Spleen (tissue), 11 donors: ENCODE data around the gene LDLRAP1. TPM values are rescaled to one million over a fixed set of nuclear protein-coding genes. Genes with fewer than 3 reads are reported as not detected.

Source experiments
- DNase-seq: peaks from one replicate; pipeline ENCODE4 v3.0.0-alpha.2; 2020
- H3K27ac ChIP-seq, 8 donors: fragments of 200-600 bp; sonication (generic) in 7 of 8; 1 replicate in 4 of 8; 2 replicates in 4 of 8; pipeline versions ENCODE4 v1.5.0 to v1.8.0; 2016 to 2021; ENCODE audit warnings: inconsistent platforms in 4 of 8, mild to moderate bottlenecking in 4 of 8, moderate library complexity in 1 of 8
- H3K27me3 ChIP-seq, 7 donors: fragments of 200-600 bp; sonication (generic) in 6 of 7; replicated peaks in 1 of 7; 1 replicate in 4 of 7; 2 replicates in 3 of 7; pipeline versions ENCODE4 v1.5.0 to v1.8.0; 2016 to 2021; ENCODE audit warnings: inconsistent platforms in 3 of 7, mild to moderate bottlenecking in 1 of 7
- H3K36me3 ChIP-seq, 6 donors: fragments of 200-600 bp; sonication (generic) in 5 of 6; 1 replicate in 4 of 6; 2 replicates in 2 of 6; pipeline versions ENCODE4 v1.5.0 to v1.8.0; 2016 to 2021; ENCODE audit warnings: inconsistent platforms in 2 of 6
- H3K4me1 ChIP-seq, 6 donors: fragments of 200-600 bp; sonication (generic) in 5 of 6; 1 replicate in 3 of 6; 2 replicates in 3 of 6; pipeline versions ENCODE4 v1.5.0 to v1.8.0; 2016 to 2021; ENCODE audit warnings: inconsistent platforms in 3 of 6
- H3K4me3 ChIP-seq, 8 donors: fragments of 200-600 bp; sonication (generic) in 7 of 8; 1 replicate in 4 of 8; 2 replicates in 4 of 8; pipeline versions ENCODE4 v1.5.0 to v1.8.0; 2016 to 2021; ENCODE audit warnings: inconsistent platforms in 4 of 8, mild to moderate bottlenecking in 4 of 8, moderate library complexity in 2 of 8
- H3K9me3 ChIP-seq, 8 donors: fragments of 200-600 bp; sonication (generic) in 7 of 8; 1 replicate in 4 of 8; 2 replicates in 4 of 8; pipeline versions ENCODE4 v1.5.0 to v1.8.0; 2016 to 2021; ENCODE audit warnings: inconsistent platforms in 4 of 8
- POLR2A ChIP-seq, 3 donors: fragments of 450-650 bp; IDR thresholded peaks; one replicate each; pipeline ENCODE4 v1.5.1; 2017; ENCODE audit warnings: antibody characterized with exemption in 3 of 3, mild to moderate bottlenecking in 1 of 3
- POLR2AphosphoS5 ChIP-seq, 3 donors: sonication (generic); formaldehyde crosslinking; IDR thresholded peaks; one replicate each; pipeline ENCODE4 v1.5.1; 2017; ENCODE audit warnings: antibody characterized with exemption in 3 of 3
- WGBS, 5 donors: extraction: QIAGEN DNeasy Blood & Tissue Kit in 3 of 5; methylation state at CpG; one replicate each; pipeline versions ENCODE4 v1.1.5 to v1.1.7; 2013 to 2018; 5-methylcytosine and 5-hydroxymethylcytosine counted together
- intact Hi-C: fragments of 100-400 bp; cut with DNase I; formaldehyde crosslinking; loops from one replicate; pipeline ENCODE4 v1.15.0; 2023; ENCODE audit warnings: low total_unique reads
- polyA plus RNA-seq, 3 donors: library from polyadenylated mRNA; stranded (reverse); fragments of 200-250 nt; gene quantifications; one replicate each; pipeline ENCODE4 v1.2.1, GENCODE V29; 2013
- total RNA-seq, 7 donors: library from RNA; depleted of rRNA in 3 of 7; stranded (reverse); fragments of >200 nt in 3 of 7; fragmentation: NEBNext Ultra II Directional in 4 of 7; extraction: Animal tissue kit (Norgen Biotek cat#: 25700) in 4 of 7; gene quantifications; one replicate each; pipeline versions ENCODE4 v1.1.0 to v1.2.1, GENCODE V29; 2016 to 2021
- TF ChIP-seq, protein P1 (sequence below), 11 experiments: fragments of 200-600 bp in 7 of 11; fragments of 450-650 bp in 4 of 11; sonication (generic) in 4 of 11; IDR thresholded peaks in 8 of 11; conservative IDR thresholded peaks in 3 of 11; 1 replicate in 7 of 11; 2 replicates in 4 of 11; pipeline versions ENCODE4 v1.4.0 to v1.8.0; 2016 to 2021; ENCODE audit warnings: antibody characterized with exemption in 11 of 11, inconsistent platforms in 4 of 11, mild to moderate bottlenecking in 1 of 11
- donor health status: healthy with polysubstance abuse.
- donor health status: DM: no; HTN: no; CAD: no; lungs with moderate emphysema.
- donor health status: DM: no; HTN: no; CAD: no.
- donor health status: Bipolar disorder and iron deficiency.
- donor health status: healthy.
- donor health status: DM: no; HTN: no; CAD: no.
- donor health status: DM: yes; HTN: yes; CAD: no.

LDLRAP1 gene
- total and polyA plus RNA-seq, 10 donors: 21.7 to 105 (median 72.4) TPM

DNA sequence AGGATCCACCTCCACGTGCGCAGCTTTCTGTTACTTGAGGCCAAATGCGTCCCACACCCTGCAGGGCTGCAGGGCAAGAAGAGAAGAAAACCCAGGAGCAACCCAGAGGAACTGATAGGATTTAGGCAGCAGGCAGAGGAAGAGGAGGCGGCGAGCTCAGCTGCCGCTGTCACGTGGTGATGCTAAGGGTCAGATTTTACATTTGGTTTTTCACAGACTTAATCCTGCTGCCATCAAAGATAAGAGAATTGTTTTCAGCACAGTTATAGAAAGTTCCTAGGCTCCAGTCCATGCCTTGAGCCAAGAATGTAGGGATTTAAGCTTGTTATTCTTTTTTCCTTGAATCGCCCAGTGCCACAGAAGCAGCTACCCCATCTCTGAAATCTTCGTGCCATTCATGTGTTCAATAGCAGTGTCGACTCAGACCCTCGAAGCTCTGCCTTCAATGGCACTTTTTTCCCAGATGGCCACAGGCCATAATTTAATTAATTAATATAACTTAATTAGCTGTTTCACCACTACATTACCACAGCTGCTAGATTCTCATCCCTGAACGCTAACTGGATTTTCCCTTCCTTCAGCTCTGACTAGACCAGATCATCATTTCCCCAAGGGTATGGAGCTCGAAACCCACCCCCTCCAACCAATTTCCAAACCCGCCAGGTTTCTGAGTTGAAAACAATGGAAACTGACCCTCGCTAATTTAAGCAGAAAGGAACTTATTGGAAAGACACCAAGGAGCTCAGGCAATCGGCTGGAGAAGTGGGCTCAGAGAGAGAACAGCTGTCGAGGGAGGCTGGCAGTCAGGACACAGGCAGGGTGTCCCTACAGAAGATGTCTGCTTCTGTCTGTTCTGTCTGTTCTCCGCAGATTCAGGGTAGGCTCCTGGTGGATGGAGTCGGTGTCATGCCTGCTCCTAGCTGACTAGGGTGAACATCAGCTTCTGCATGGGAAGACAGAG, 36.2 kb downstream of the LDLRAP1 start:
- H3K27me3 ChIP-seq: no peaks in the 10 kb centered on the region
- 84 to 91% (median 90%) methylated on average over 19 of the region's 19 CpGs for WGBS, 5 donors
- no peaks in the 10 kb centered on the region for H3K9me3 ChIP-seq

GRCh38 chr1:25580927-25581326, 37.5 kb downstream of the LDLRAP1 start:
- intact Hi-C loops: no loop called here
- no peaks in the 10 kb centered on the region for H3K36me3 ChIP-seq
- WGBS, 5 donors: 54 to 73% (median 64%) methylated on average over 6 of the region's 6 CpGs
- no peaks in the 10 kb centered on the region for H3K9me3 ChIP-seq
- no peaks in the 10 kb centered on the region for H3K27me3 ChIP-seq
- H3K27ac ChIP-seq: no peak overlapping the region
- DNase-seq: peak; percentile 65
- peaks cover 0 to 16% (median 6%) of the 10 kb centered on the region in 6 donors for H3K4me1 ChIP-seq
- H3K4me3 ChIP-seq: no peak overlapping the region
- TF ChIP-seq, protein P1, sequence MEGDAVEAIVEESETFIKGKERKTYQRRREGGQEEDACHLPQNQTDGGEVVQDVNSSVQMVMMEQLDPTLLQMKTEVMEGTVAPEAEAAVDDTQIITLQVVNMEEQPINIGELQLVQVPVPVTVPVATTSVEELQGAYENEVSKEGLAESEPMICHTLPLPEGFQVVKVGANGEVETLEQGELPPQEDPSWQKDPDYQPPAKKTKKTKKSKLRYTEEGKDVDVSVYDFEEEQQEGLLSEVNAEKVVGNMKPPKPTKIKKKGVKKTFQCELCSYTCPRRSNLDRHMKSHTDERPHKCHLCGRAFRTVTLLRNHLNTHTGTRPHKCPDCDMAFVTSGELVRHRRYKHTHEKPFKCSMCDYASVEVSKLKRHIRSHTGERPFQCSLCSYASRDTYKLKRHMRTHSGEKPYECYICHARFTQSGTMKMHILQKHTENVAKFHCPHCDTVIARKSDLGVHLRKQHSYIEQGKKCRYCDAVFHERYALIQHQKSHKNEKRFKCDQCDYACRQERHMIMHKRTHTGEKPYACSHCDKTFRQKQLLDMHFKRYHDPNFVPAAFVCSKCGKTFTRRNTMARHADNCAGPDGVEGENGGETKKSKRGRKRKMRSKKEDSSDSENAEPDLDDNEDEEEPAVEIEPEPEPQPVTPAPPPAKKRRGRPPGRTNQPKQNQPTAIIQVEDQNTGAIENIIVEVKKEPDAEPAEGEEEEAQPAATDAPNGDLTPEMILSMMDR (IDR thresholded peaks at IDR 0.05 in 8 of 11, conservative IDR thresholded peaks at IDR 0.05 in 3 of 11): no peak
- no peak for TF ChIP-seq POLR2AphosphoS5 (IDR thresholded peaks at IDR 0.05)
- TF ChIP-seq POLR2A (IDR thresholded peaks at IDR 0.05): no peak

More for the DNA sequence above, 36.2 kb downstream of the LDLRAP1 start:
- TF ChIP-seq POLR2AphosphoS5 (IDR thresholded peaks at IDR 0.05) (no peak), POLR2A (IDR thresholded peaks at IDR 0.05) (no peak)
- TF ChIP-seq, protein P1 (IDR thresholded peaks at IDR 0.05 in 8 of 11, conservative IDR thresholded peaks at IDR 0.05 in 3 of 11): no peak
- intact Hi-C loops: no loop called here
- Histone ChIP-seq H3K27ac (no peak overlapping the region), H3K4me3 (no peak overlapping the region), H3K4me1 (peaks cover 0 to 4% (median 0%) of the 10 kb centered on the region in 6 donors), H3K36me3 (no peaks in the 10 kb centered on the region)
- peak; percentile 34 for DNase-seq

- Histone ChIP-seq H3K36me3 (no peaks in the 10 kb centered on the region), H3K4me3 (no peak overlapping the region), H3K27me3 (no peaks in the 10 kb centered on the region), H3K27ac (no peak overlapping the region), H3K9me3 (no peaks in the 10 kb centered on the region), H3K4me1 (peaks cover 0 to 22% (median 6%) of the 10 kb centered on the region in 6 donors)
- whole genome bisulfite sequencing, 5 donors: 56 to 87% (median 64%) methylated on average over 4 to 5 of the region's 5 CpGs
- TF ChIP-seq POLR2AphosphoS5 (IDR thresholded peaks at IDR 0.05): peak in 1 of 3 donors; percentile 11
- TF ChIP-seq, protein P1 (IDR thresholded peaks at IDR 0.05 in 8 of 11, conservative IDR thresholded peaks at IDR 0.05 in 3 of 11): no peak
- intact Hi-C loops: no loop called here
- DNase-seq: peak; percentile 59
Observed at GRCh38 chr1:25581764-25582163, 38.4 kb downstream of the LDLRAP1 start.
